ENCODE results near the gene ADGRB3. TPM values are rescaled to one million over a fixed set of nuclear protein-coding genes. Genes with fewer than 3 reads are reported as not detected.
A peak's percentile ranks its signal among the peaks of the same experiment; 100 is the strongest.

Gene ADGRB3
- total and polyA plus RNA-seq, 2 donors (not counting 3 experiments of a cell fraction or from before 2014, with no cell fraction given) = not detected

- dilution Hi-C loops (cut with MboI; ENCODE audit: extremely low pct_ligation_motif_present, low sequenced_read_pairs) = no loop called here
- CTCF ChIA-PET = no interaction called here
- Histone ChIP-seq H3K4me2 (ENCODE audit: insufficient read depth, low read length) (no peak overlapping the region), H3K9me3 (replicated peaks; ENCODE audit: control insufficient read depth, insufficient read depth, low read length) (no peaks in the 10 kb centered on the region), H4K20me1 (replicated peaks; ENCODE audit: control insufficient read depth, extremely low read depth, insufficient read depth, low read length) (no peaks in the 10 kb centered on the region), H3K79me2 (ENCODE audit: control insufficient read depth, insufficient read depth, low read length) (no peaks in the 10 kb centered on the region), H3K27ac (ENCODE audit: insufficient read depth, low read depth, low read length) (no peak overlapping the region), H2AFZ (ENCODE audit: low read depth, low read length) (no peak overlapping the region), H3K9me1 (replicated peaks; ENCODE audit: control insufficient read depth, extremely low read depth, insufficient read depth, low read length) (no peaks in the 10 kb centered on the region), H3K4me1 (ENCODE audit: control insufficient read depth, extremely low read depth, insufficient read depth, low read length) (peaks cover 7% of the 10 kb centered on the region), H3K27me3 (ENCODE audit: control insufficient read depth in 2 of 2, insufficient read depth in 2 of 2, low read length in 2 of 2) (no peaks in the 10 kb centered on the region), H3K36me3 (ENCODE audit: control insufficient read depth in 2 of 2, extremely low read depth in 1 of 2, insufficient read depth in 2 of 2, low read length in 2 of 2) (no peaks in the 10 kb centered on the region), H3K4me3 (replicated peaks in 1 of 3; ENCODE audit: insufficient read depth in 1 of 3, low read depth in 1 of 3, low read length in 3 of 3) (no peak overlapping the region), H3K9ac (replicated peaks; ENCODE audit: extremely low read depth, insufficient read depth, low read length) (no peak overlapping the region)
- intact Hi-C loops (cut with micrococcal nuclease) = no loop called here
- BruUV-seq (replicated peaks) = no TSS peak
- no peak for DNase-seq (ENCODE audit: low read depth, low spot score)
- TF ChIP-seq FOS (IDR thresholded peaks at IDR 0.05; ENCODE audit: borderline replicate concordance, insufficient read depth, low read length) (peak; percentile 51), EZH2 (IDR thresholded peaks at IDR 0.05; ENCODE audit: borderline replicate concordance, low read depth, low read length, severe bottlenecking) (no peak)
- POLR2A ChIA-PET = no interaction called here
- FAIRE-seq = no peak
These were observed 391.6 kb downstream of the ADGRB3 start for GRCh38 chr6:69026715-69027114.

DNA sequence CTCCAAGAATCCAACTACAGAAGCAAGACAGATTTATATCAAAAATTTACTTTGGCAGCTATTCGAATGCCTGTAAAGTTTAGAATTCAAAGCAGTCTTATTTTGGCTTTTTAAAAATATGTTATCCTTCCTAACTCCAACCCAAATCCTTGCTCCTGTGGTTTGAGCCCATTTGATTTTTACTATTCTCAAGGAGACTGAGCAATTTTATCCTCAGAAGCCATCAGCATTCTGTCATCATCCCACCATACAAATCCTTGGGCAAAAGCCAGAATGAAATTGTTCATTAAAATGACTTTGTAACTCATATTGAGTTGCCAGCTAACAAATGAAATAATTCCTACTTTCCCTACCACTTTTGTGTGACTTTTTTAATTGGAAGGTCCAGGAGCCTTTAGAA lies 392.8 kb downstream of the ADGRB3 start:
- intact Hi-C loops (cut with micrococcal nuclease) (no loop called here), dilution Hi-C loops (cut with MboI; ENCODE audit: extremely low pct_ligation_motif_present, low sequenced_read_pairs) (no loop called here)
- Histone ChIP-seq H3K4me1 (ENCODE audit: control insufficient read depth, extremely low read depth, insufficient read depth, low read length) (peaks cover 4% of the 10 kb centered on the region), H3K27me3 (ENCODE audit: control insufficient read depth in 2 of 2, insufficient read depth in 2 of 2, low read length in 2 of 2) (no peaks in the 10 kb centered on the region), H2AFZ (ENCODE audit: low read depth, low read length) (no peak overlapping the region), H3K9me3 (replicated peaks; ENCODE audit: control insufficient read depth, insufficient read depth, low read length) (no peaks in the 10 kb centered on the region), H3K9ac (replicated peaks; ENCODE audit: extremely low read depth, insufficient read depth, low read length) (no peak overlapping the region), H3K4me3 (replicated peaks in 1 of 3; ENCODE audit: insufficient read depth in 1 of 3, low read depth in 1 of 3, low read length in 3 of 3) (no peak overlapping the region), H3K4me2 (ENCODE audit: insufficient read depth, low read length) (no peak overlapping the region), H3K27ac (ENCODE audit: insufficient read depth, low read depth, low read length) (no peak overlapping the region), H3K36me3 (ENCODE audit: control insufficient read depth in 2 of 2, extremely low read depth in 1 of 2, insufficient read depth in 2 of 2, low read length in 2 of 2) (no peaks in the 10 kb centered on the region), H4K20me1 (replicated peaks; ENCODE audit: control insufficient read depth, extremely low read depth, insufficient read depth, low read length) (no peaks in the 10 kb centered on the region), H3K9me1 (replicated peaks; ENCODE audit: control insufficient read depth, extremely low read depth, insufficient read depth, low read length) (no peaks in the 10 kb centered on the region), H3K79me2 (ENCODE audit: control insufficient read depth, insufficient read depth, low read length) (no peaks in the 10 kb centered on the region)
- TF ChIP-seq JUN (IDR thresholded peaks at IDR 0.05; ENCODE audit: borderline replicate concordance, insufficient read depth, insufficient read length, low read depth) (no peak), EZH2 (IDR thresholded peaks at IDR 0.05; ENCODE audit: borderline replicate concordance, low read depth, low read length, severe bottlenecking) (no peak), MAX (IDR thresholded peaks at IDR 0.05; ENCODE audit: insufficient read depth, insufficient read length) (no peak), GATA2 (IDR thresholded peaks at IDR 0.05; ENCODE audit: insufficient read depth, insufficient read length, low read depth, low read length) (no peak), MYC (IDR thresholded peaks at IDR 0.05; ENCODE audit: low read depth, low read length) (no peak)
- no peak for DNase-seq (ENCODE audit: low read depth, low spot score)
- BruUV-seq (replicated peaks) = no TSS peak
- FAIRE-seq = no peak
- ChIA-PET POLR2A (no interaction called here), CTCF (no interaction called here)
